SK-N-SH (cell line): ENCODE measurements around the gene CCNK. TPM values are rescaled to one million over a fixed set of nuclear protein-coding genes. Genes with fewer than 3 reads are reported as not detected.

Experiments
- CTCF ChIA-PET: fragments of 300-600, 350-600 bp; formaldehyde crosslinking; extraction: SDS; loops from one replicate; lab custom pipeline; 2021; lab: Yijun Ruan, JAX
- POLR2A ChIA-PET: fragments of 350-600 bp; sonication (Branson Sonifier 250); formaldehyde crosslinking; extraction: SDS; loops from one replicate; lab custom pipeline; 2020; ENCODE audit warnings: antibody characterized with exemption, inconsistent platforms; lab: Yijun Ruan, JAX
- DNase-seq: peaks from one replicate; pipeline ENCODE4 v3.0.0; 2012
- H2AFZ ChIP-seq: fragments of 200-600 bp; sonication (generic); 2 replicates; pipeline ENCODE4 v1.8.1; 2016; ENCODE audit warnings: antibody characterized with exemption, mild to moderate bottlenecking, low read depth
- H3F3A ChIP-seq: fragments of 200-600 bp; sonication (generic); replicated peaks from 2 replicates; pipeline ENCODE3; 2016; ENCODE audit warnings: antibody characterized with exemption, mild to moderate bottlenecking; ENCODE audit not compliant: insufficient read depth
- H3K27ac ChIP-seq, 2 experiments: fragments of 200-500 bp in 1 of 2; fragments of 200-600 bp in 1 of 2; sonication (Bioruptor generic) in 1 of 2; sonication (generic), shearing (Covaris generic) in 1 of 2; 2 replicates each; pipeline versions ENCODE4 v1.5.1 to v1.6.1; 2014 to 2016; ENCODE audit warnings: low read depth in 2 of 2, inconsistent platforms in 1 of 2, low read length in 1 of 2, mild to moderate bottlenecking in 1 of 2, mixed read lengths in 1 of 2
- H3K27me3 ChIP-seq: fragments of 200-600 bp; sonication (generic), shearing (Covaris generic); 2 replicates; pipeline ENCODE4 v1.6.1; 2016; ENCODE audit warnings: mixed run types; ENCODE audit not compliant: insufficient read depth
- H3K36me3 ChIP-seq, 2 experiments: fragments of 200-500 bp in 1 of 2; fragments of 200-600 bp in 1 of 2; sonication (Bioruptor generic) in 1 of 2; sonication (generic) in 1 of 2; replicated peaks in 1 of 2; 2 replicates each; pipeline versions ENCODE3 to v1.5.1; 2014 to 2016; ENCODE audit warnings: low read length in 1 of 2, mild to moderate bottlenecking in 1 of 2; ENCODE audit not compliant: insufficient read depth in 2 of 2, control insufficient read depth in 1 of 2
- H3K4me1 ChIP-seq, 2 experiments: fragments of 200-500 bp in 1 of 2; fragments of 200-600 bp in 1 of 2; sonication (Bioruptor generic) in 1 of 2; sonication (generic), shearing (Covaris generic) in 1 of 2; 2 replicates each; pipeline versions ENCODE4 v1.5.1 to v1.6.1; 2014 to 2016; ENCODE audit warnings: low read depth in 1 of 2, low read length in 1 of 2, mixed run types in 1 of 2; ENCODE audit not compliant: insufficient read depth in 2 of 2, control insufficient read depth in 1 of 2
- H3K4me2 ChIP-seq: fragments of 200-600 bp; sonication (generic), shearing (Covaris generic); 2 replicates; pipeline ENCODE4 v1.6.1; 2017; ENCODE audit warnings: mixed run types
- H3K4me3 ChIP-seq, 2 experiments: fragments of 200-500 bp in 1 of 2; fragments of 200-600 bp in 1 of 2; sonication (Bioruptor generic) in 1 of 2; sonication (generic), shearing (Covaris generic) in 1 of 2; 2 replicates each; pipeline versions ENCODE4 v1.5.1 to v1.8.1; 2014 to 2016; ENCODE audit warnings: low read depth in 2 of 2, inconsistent platforms in 1 of 2, low read length in 1 of 2, mild to moderate bottlenecking in 1 of 2, mixed read lengths in 1 of 2, moderate library complexity in 1 of 2
- H3K79me2 ChIP-seq: fragments of 200-600 bp; sonication (generic); 2 replicates; pipeline ENCODE4 v1.8.1; 2017; ENCODE audit warnings: mild to moderate bottlenecking; ENCODE audit not compliant: insufficient read depth
- H3K9ac ChIP-seq: fragments of 200-600 bp; sonication (generic); 2 replicates; pipeline ENCODE4 v1.6.1; 2017; ENCODE audit warnings: mixed run types
- H3K9me2 ChIP-seq: fragments of 200-600 bp; sonication (generic); 2 replicates; pipeline ENCODE4 v1.6.1; 2017; ENCODE audit warnings: mixed run types
- H3K9me3 ChIP-seq: fragments of 200-600 bp; sonication (generic); 2 replicates; pipeline ENCODE4 v1.6.1; 2017; ENCODE audit warnings: mixed run types, mild to moderate bottlenecking, moderate library complexity
- H4K20me1 ChIP-seq: fragments of 200-600 bp; sonication (generic); 2 replicates; pipeline ENCODE4 v1.6.1; 2017; ENCODE audit warnings: mild to moderate bottlenecking, mixed run types; ENCODE audit not compliant: insufficient read depth
- CHD2 ChIP-seq: fragments of 150-350 bp; IDR thresholded peaks from 2 replicates; pipeline ENCODE4 v1.6.1; 2018; ENCODE audit warnings: low read length; ENCODE audit not compliant: partially characterized antibody
- ELF1 ChIP-seq: IDR thresholded peaks from 2 replicates; pipeline ENCODE4 v1.4.0; 2012
- EP300 ChIP-seq, 2 experiments: IDR thresholded peaks; 2 replicates each; pipeline versions ENCODE4 v1.4.0 to v1.6.1; 2012; ENCODE audit warnings: borderline replicate concordance in 1 of 2, low read depth in 1 of 2, low read length in 1 of 2
- FOXJ3 ChIP-seq: sonication (generic); formaldehyde crosslinking; IDR thresholded peaks from 2 replicates; pipeline ENCODE4 v1.5.1; 2020; ENCODE audit warnings: mild to moderate bottlenecking, missing genetic modification reagents
- FOXM1 ChIP-seq: IDR thresholded peaks from 2 replicates; pipeline ENCODE4 v1.4.0; 2012; ENCODE audit warnings: low read depth, mild to moderate bottlenecking
- GABPA ChIP-seq: IDR thresholded peaks from 2 replicates; pipeline ENCODE4 v1.4.0; 2012; ENCODE audit warnings: low read depth, mild to moderate bottlenecking
- JUND ChIP-seq: IDR thresholded peaks from 2 replicates; pipeline ENCODE4 v1.4.0; 2012
- MXI1 ChIP-seq: IDR thresholded peaks from 2 replicates; pipeline ENCODE4 v1.6.1; 2012; ENCODE audit warnings: mild to moderate bottlenecking, low read depth, low read length, improper control_type of control experiment
- NRF1 ChIP-seq: IDR thresholded peaks from 2 replicates; pipeline ENCODE4 v1.6.1; 2012; ENCODE audit warnings: low read depth, mild to moderate bottlenecking, low read length
- PBX3 ChIP-seq: IDR thresholded peaks from 2 replicates; pipeline ENCODE4; 2012
- RAD21 ChIP-seq: IDR thresholded peaks from 2 replicates; pipeline ENCODE4 v1.6.1; 2012; ENCODE audit warnings: mild to moderate bottlenecking, low read length
- RFX5 ChIP-seq: IDR thresholded peaks from 2 replicates; pipeline ENCODE4 v1.6.1; 2012; ENCODE audit warnings: mild to moderate bottlenecking, improper control_type of control experiment, low read length
- SIN3A ChIP-seq: IDR thresholded peaks from 2 replicates; pipeline ENCODE4 v1.6.1; 2012; ENCODE audit warnings: low read depth, mild to moderate bottlenecking, low read length, moderate library complexity, borderline replicate concordance
- TAF1 ChIP-seq: IDR thresholded peaks from 2 replicates; pipeline ENCODE4 v1.6.1; 2012; ENCODE audit warnings: low read depth, mild to moderate bottlenecking, low read length, moderate library complexity, borderline replicate concordance
- TCF12 ChIP-seq: IDR thresholded peaks from 2 replicates; pipeline ENCODE4 v1.4.0; 2012
- TEAD4 ChIP-seq: IDR thresholded peaks from 2 replicates; pipeline ENCODE4 v1.4.0; 2012; ENCODE audit warnings: mild to moderate bottlenecking, borderline replicate concordance; ENCODE audit not compliant: insufficient read depth
- USF1 ChIP-seq: IDR thresholded peaks from 2 replicates; pipeline ENCODE4 v1.4.0; 2012; ENCODE audit warnings: low read depth, borderline replicate concordance
- YY1 ChIP-seq: IDR thresholded peaks from 2 replicates; pipeline ENCODE4 v1.4.0; 2012; ENCODE audit warnings: low read depth, mild to moderate bottlenecking
- WGBS: methylation state at CpG from one replicate; pipeline ENCODE4 v1.1.6; 2017; ENCODE audit warnings: low lambda C conversion rate; 5-methylcytosine and 5-hydroxymethylcytosine counted together
- polyA plus RNA-seq, 3 experiments: library from polyadenylated mRNA; depleted of rRNA; stranded (reverse); fragments of >200 nt; gene quantifications; 2 replicates each; pipeline ENCODE4 v1.2.3, GENCODE V29; 2012
- TF ChIP-seq, protein P1 (sequence below): fragments of 150-350 bp; IDR thresholded peaks from 2 replicates; pipeline ENCODE4 v1.6.1; 2017; ENCODE audit warnings: antibody characterized with exemption, low read length, low read depth, borderline replicate concordance

The CCNK gene
- polyA plus RNA-seq, 1 of the 3 experiments (the other 2 are of a cell fraction), result 14.6 TPM

DNA sequence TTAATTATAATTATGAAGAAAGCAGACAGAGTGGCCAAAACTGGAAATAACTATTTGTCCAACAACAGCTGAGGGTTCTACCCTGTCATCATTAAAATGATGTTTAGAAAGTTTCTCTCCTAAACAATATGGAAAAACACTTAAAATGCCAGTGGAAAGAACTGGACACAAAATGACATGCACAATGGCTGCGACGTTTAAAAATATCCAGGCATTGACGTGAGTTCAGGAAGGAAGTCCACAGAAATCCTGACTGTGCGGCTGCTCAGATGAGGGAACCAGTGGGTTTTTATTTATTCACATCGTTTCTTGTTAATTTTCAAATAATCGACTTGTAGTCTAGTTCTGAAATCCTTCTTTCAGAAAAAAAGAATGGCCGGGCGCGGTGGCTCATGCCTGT is 58.3 kb downstream of the CCNK start (continued):
- no peak for TF ChIP-seq FOXM1

- TF ChIP-seq MXI1 (peak; percentile 7; the same call in 1 of the 2 replicates), CHD2 (no peak)
- TF ChIP-seq, all 33 proteins: peak for 1
- Histone ChIP-seq H3K9me2 (no peaks in the 10 kb centered on the region), H2AFZ (no peak overlapping the region), H4K20me1 (peaks cover 31% of the 10 kb centered on the region; the same call in 1 of the 2 replicates), H3K9ac (no peak overlapping the region), H3K4me1 (peaks cover 30 to 86% of the 10 kb centered on the region in 2 experiments; a peak in 3 of 4 replicates), H3K27me3 (no peaks in the 10 kb centered on the region), H3F3A (peaks cover 4% of the 10 kb centered on the region), H3K27ac (peak overlapping the region in 1 of 2 experiments; percentile 92; a peak in 2 of 4 replicates), H3K4me2 (no peak overlapping the region), H3K79me2 (peaks cover 83% of the 10 kb centered on the region), H3K4me3 (no peak overlapping the region), H3K9me3 (no peaks in the 10 kb centered on the region), H3K36me3 (no peaks in the 10 kb centered on the region)
- peak; percentile 79 for DNase-seq
- CTCF ChIA-PET, result interaction anchor here (0.8 to 3.1 kb wide), 7 partner anchors 14 to 88 kb away, joined by 3 to 14 read pairs (median 4); no protein-coding TSS in a partner anchor
- WGBS, result 51% methylated on average over 11 of the region's 15 CpGs
- POLR2A ChIA-PET, result interaction anchor here (1.0 to 1.9 kb wide), 3 partner anchors 22 to 63 kb away, joined by 5 to 11 read pairs (median 8); partner anchors contain the start of gene CCDC85C
Measured at GRCh38 chr14:99540196-99541032, 59.2 kb downstream of the CCNK start.

GRCh38 chr14:99541211-99541610 is 60.0 kb downstream of the CCNK start:
- Histone ChIP-seq H3K27me3 (no peaks in the 10 kb centered on the region), H3K36me3 (no peaks in the 10 kb centered on the region), H4K20me1 (peaks cover 39% of the 10 kb centered on the region; the same call in 1 of the 2 replicates), H3K4me1 (peaks cover 26 to 89% of the 10 kb centered on the region in 2 experiments; a peak in 3 of 4 replicates), H3F3A (peaks cover 4% of the 10 kb centered on the region), H3K9me3 (no peaks in the 10 kb centered on the region), H3K79me2 (peaks cover 83% of the 10 kb centered on the region), H3K9ac (no peak overlapping the region), H3K9me2 (no peaks in the 10 kb centered on the region), H3K27ac (peak overlapping the region in 1 of 2 experiments; percentile 92; a peak in 2 of 4 replicates), H3K4me2 (peak overlapping the region; percentile 24; the same call in 1 of the 2 replicates), H2AFZ (no peak overlapping the region), H3K4me3 (no peak overlapping the region)
- WGBS, result 89% methylated on average over 6 of the region's 10 CpGs
- CTCF ChIA-PET, result interaction anchor here (0.6 to 2.9 kb wide), 11 partner anchors 15 to 87 kb away, joined by 3 to 7 read pairs (median 4); no protein-coding TSS in a partner anchor
- TF ChIP-seq USF1, result no peak
- no peak for TF ChIP-seq GABPA
- TF ChIP-seq FOXJ3 (CRISPR knock-in tag), result no peak
- TF ChIP-seq EP300 (IDR thresholded peaks at IDR 0.05; ENCODE audit: borderline replicate concordance in 1 of 2, low read depth in 1 of 2, low read length in 1 of 2), result no peak
- TF ChIP-seq YY1, result no peak
- no peak for TF ChIP-seq MXI1
- TF ChIP-seq, protein P1, sequence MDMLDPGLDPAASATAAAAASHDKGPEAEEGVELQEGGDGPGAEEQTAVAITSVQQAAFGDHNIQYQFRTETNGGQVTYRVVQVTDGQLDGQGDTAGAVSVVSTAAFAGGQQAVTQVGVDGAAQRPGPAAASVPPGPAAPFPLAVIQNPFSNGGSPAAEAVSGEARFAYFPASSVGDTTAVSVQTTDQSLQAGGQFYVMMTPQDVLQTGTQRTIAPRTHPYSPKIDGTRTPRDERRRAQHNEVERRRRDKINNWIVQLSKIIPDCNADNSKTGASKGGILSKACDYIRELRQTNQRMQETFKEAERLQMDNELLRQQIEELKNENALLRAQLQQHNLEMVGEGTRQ, result no peak
- no peak for TF ChIP-seq RFX5
- TF ChIP-seq SIN3A, result no peak
- TF ChIP-seq FOXM1, result no peak
- no peak for TF ChIP-seq JUND
- TF ChIP-seq TEAD4, result no peak
- TF ChIP-seq TAF1, result no peak
- no peak for TF ChIP-seq NRF1
- no peak for TF ChIP-seq RAD21
- no peak for TF ChIP-seq PBX3
- no peak for TF ChIP-seq TCF12
- TF ChIP-seq ELF1, result no peak
- DNase-seq, result no peak
- POLR2A ChIA-PET, result interaction anchor here (1.0 to 1.9 kb wide), 3 partner anchors 21 to 62 kb away, joined by 5 to 11 read pairs (median 8); partner anchors contain the start of gene CCDC85C
